KOPT-K1 (cell line): Measurements from ENCODE around the gene GLUD1.
A peak's percentile ranks its signal among the peaks of the same experiment; 100 is the strongest.
"Not testable (repeated sequence)": the region's sequence is repeated elsewhere in the genome, so short reads cannot be mapped to it uniquely, and the experiment has no call there.

Source experiments
- H3K27ac ChIP-seq: fragments of 200-600 bp; sonication (generic); 2 replicates; pipeline ENCODE4 v1.5.1; 2016; ENCODE audit warnings: antibody characterized with exemption, mild to moderate bottlenecking, low read depth, low read length; ENCODE audit not compliant: poor library complexity, severe bottlenecking
- H3K36me3 ChIP-seq: fragments of 200-600 bp; sonication (generic); 2 replicates; pipeline ENCODE4 v1.5.1; 2017; ENCODE audit warnings: antibody characterized with exemption, mild to moderate bottlenecking, low read length, moderate library complexity; ENCODE audit not compliant: insufficient read depth
- H3K9me3 ChIP-seq: fragments of 200-600 bp; sonication (generic); 2 replicates; pipeline ENCODE4 v1.5.1; 2017; ENCODE audit warnings: antibody characterized with exemption, low read length, mild to moderate bottlenecking; ENCODE audit not compliant: insufficient read depth, poor library complexity, severe bottlenecking

Gene GLUD1

GRCh38 chr10:87095236-87095945 lies 748 bp upstream of the GLUD1 start:
- peaks cover 4% of the 10 kb centered on the region for H3K9me3 ChIP-seq
- peaks cover 41% of the 10 kb centered on the region for H3K36me3 ChIP-seq
- peak overlapping the region; percentile 85 for H3K27ac ChIP-seq

GRCh38 chr10:87093632-87094372 lies 841 bp downstream of the GLUD1 start:
- Histone ChIP-seq H3K9me3 (no peaks in the 10 kb centered on the region), H3K36me3 (peaks cover 41% of the 10 kb centered on the region), H3K27ac (peak overlapping the region; percentile 90)

- Histone ChIP-seq H3K27ac (peak overlapping the region; percentile 90), H3K36me3 (peaks cover 35% of the 10 kb centered on the region), H3K9me3 (no peaks in the 10 kb centered on the region)
Measured at GRCh38 chr10:87092861-87093631, 1.6 kb downstream of the GLUD1 start.

DNA sequence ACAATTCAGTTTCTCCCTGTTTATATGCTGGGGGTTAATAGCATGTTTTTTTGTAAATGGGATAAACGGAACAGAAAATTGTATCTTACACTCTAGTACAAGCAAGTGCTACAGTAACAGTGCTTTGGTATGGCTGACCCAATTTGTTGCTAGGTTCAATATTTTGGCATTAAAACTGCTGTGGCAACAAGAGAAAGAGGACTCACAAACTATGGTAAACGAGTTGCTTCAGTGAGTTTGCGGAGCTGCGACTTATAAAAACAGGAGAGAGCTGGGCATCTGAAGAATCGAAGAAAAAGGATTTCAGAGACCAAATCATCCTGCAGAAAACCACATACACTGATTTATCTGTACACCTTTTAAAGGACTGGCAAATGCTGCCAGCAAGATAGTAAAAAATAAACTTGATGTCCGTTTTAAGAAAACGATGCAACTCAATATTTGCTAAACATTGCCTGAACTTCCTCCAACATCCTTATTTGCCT lies 2.2 kb downstream of the GLUD1 start:
- peak overlapping the region; percentile 90 for H3K27ac ChIP-seq
- no peaks in the 10 kb centered on the region for H3K9me3 ChIP-seq
- peaks cover 37% of the 10 kb centered on the region for H3K36me3 ChIP-seq

- no peak overlapping the region for H3K27ac ChIP-seq
Measured at GRCh38 chr10:87090779-87091178, 3.9 kb downstream of the GLUD1 start.

GRCh38 chr10:87089746-87090145 lies 4.9 kb downstream of the GLUD1 start:
- Histone ChIP-seq H3K27ac (no peak overlapping the region), H3K36me3 (peaks cover 52% of the 10 kb centered on the region), H3K9me3 (no peaks in the 10 kb centered on the region)

More at GRCh38 chr10:87090779-87091178, 3.9 kb downstream of the GLUD1 start:
- H3K9me3 ChIP-seq: no peaks in the 10 kb centered on the region
- peaks cover 48% of the 10 kb centered on the region for H3K36me3 ChIP-seq

DNA sequence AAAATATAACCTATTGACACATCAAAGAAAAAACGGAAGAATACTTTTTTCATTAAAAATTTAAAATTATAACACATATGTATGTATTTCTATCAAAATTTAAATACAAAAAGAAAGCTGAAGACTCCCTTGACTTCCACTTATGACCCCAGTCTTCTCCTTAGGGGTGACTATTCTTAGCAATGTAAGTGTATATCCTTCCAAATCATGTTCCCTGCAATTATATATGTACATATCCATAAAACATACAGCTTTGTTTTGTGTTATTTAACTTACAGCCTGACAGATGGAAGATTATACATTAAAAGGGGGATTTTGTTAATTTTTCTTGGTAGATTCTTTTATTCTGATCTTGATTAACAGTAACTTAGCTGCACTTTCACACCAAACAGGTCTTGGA lies 9.1 kb downstream of the GLUD1 start:
- Histone ChIP-seq H3K9me3 (no peaks in the 10 kb centered on the region), H3K27ac (no peak overlapping the region), H3K36me3 (peaks cover 41% of the 10 kb centered on the region)

GRCh38 chr10:87084291-87084782 lies 10.3 kb downstream of the GLUD1 start:
- peaks cover 29% of the 10 kb centered on the region for H3K36me3 ChIP-seq
- H3K27ac ChIP-seq, H3K9me3 ChIP-seq: not testable (repeated sequence)

DNA sequence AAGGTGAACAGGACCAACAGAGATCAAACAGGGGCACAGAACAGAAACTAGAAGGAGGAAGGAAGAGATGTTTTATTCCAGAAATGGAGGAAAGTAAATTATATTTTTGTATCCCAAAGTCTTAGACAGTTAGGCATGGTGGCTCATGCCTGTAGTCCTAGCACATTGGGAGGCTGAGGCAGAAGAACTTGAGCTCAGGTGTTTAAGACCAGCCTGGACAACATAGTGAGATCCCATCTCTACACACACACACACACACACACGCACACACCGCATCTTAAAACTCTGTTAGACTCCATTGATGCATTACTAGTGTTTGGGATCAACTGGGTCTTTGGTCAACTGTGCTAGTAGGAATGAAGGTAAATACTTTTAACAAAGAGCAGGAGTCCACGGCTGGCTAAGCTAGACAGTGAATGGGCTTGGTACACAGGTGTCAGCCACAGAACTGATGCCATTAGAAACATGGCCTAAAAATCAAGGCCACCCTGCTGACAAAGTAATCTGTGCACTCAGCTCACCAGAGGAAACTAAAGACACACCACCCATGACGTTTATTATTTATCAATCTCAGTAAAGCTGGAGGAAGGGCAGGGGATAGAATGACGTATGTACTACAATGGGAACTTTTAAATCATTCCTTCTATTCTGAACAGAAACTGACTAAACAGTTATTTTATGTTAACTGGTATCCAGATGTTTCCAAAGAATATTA lies 10.9 kb downstream of the GLUD1 start:
- peaks cover 23% of the 10 kb centered on the region for H3K36me3 ChIP-seq
- not testable (repeated sequence) for H3K27ac ChIP-seq, H3K9me3 ChIP-seq

DNA sequence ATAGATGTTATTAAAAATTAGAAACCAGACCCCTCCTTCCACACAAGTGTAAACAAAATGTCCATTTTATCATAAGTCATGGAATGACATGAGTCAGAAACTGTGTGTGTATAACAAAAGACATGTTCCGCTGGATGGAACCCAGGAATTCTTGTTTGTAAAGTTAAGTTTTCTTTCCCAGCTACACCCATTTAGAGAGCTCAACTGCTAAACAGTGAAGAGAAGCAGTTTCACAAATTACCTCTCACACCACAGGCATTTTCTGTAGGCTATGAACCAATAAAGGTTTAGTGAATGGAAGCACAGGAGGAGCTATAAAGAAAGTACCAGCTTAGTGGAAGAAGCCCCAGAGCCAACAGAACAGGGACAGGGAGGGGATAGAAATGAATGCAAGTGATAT lies 12.4 kb downstream of the GLUD1 start:
- peaks cover 15% of the 10 kb centered on the region for H3K36me3 ChIP-seq
- not testable (repeated sequence) for H3K9me3 ChIP-seq, H3K27ac ChIP-seq

DNA sequence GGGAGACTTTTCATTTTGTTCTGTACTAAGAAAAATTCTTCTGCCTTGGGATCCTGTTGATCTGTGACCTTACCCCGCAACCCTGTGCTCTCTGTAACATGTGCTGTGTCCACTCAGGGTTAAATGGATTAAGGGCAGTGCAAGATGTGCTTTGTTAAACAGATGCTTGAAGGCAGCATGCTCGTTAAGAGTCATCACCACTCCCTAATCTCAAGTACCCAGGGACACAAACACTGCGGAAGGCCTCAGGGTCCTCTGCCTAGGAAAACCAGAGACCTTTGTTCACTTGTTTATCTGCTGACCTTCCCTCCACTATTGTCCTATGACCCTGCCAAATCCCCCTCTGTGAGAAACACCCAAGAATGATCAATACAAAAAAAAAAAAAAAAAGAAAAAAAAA lies 13.1 kb downstream of the GLUD1 start:
- not testable (repeated sequence) for H3K9me3 ChIP-seq, H3K27ac ChIP-seq

DNA sequence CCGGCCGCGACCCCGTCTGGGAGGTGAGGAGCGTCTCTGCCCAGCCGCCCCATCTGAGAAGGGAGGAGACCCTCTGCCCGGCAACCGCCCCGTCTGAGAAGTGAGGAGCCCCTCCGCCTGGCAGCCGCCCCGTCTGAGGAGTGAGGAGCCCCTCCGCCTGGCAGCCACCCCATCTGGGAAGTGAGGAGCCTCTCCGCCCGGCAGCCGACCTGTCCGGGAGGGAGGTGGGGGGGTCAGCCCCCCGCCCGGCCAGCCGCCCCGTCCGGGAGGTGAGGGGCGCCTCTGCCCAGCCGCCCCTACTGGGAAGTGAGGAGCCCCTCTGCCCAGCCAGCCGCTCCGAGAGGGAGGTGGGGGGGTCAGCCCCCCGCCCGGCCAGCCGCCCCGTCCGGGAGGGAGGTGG lies 14.0 kb downstream of the GLUD1 start:
- H3K9me3 ChIP-seq, H3K27ac ChIP-seq: not testable (repeated sequence)
- peaks cover 12% of the 10 kb centered on the region for H3K36me3 ChIP-seq

More for the DNA sequence above, 13.1 kb downstream of the GLUD1 start:
- H3K36me3 ChIP-seq: not testable (repeated sequence)

DNA sequence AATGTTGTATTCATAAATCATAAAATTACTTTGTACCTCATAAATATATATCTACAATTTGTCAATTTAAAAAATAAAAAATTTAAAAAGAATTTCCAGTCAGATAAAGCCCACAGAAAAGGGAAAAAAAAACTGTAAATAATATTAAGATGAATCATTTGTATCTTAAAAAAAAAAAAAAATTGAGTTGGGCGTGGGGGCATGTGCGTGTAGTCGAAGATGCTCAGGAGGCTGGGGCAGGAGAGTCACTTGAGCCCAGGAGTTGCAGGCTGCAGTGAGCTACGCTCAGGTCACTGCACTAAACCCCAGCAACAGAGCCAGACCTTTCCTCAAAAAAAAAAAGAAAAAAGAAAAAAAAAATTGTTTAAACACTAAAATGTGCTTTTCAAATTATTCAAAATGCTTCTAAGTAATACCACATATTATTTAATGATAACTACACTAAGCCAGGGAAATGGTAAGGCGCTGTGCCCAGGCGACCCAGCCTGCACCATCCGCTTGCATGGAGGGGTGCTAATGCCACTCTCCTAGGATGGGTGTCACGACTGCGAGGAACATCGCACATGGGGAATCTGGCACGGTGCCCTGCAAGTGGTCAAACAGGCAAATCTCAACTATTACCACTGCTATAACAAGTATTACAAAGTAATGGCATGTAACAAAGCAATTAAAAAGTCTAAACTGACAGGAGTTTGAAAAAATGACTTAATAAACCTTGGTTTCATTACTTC lies 15.4 kb downstream of the GLUD1 start:
- H3K9me3 ChIP-seq: no peaks in the 10 kb centered on the region
- no peak overlapping the region for H3K27ac ChIP-seq
- H3K36me3 ChIP-seq: peaks cover 19% of the 10 kb centered on the region

GRCh38 chr10:87076421-87076820 lies 18.2 kb downstream of the GLUD1 start:
- H3K27ac ChIP-seq, H3K9me3 ChIP-seq: not testable (repeated sequence)
- H3K36me3 ChIP-seq: peaks cover 47% of the 10 kb centered on the region
